ENCODE measurements around the gene LCE2D. TPM values are rescaled to one million over a fixed set of nuclear protein-coding genes. Genes with fewer than 3 reads are reported as not detected.

Gene LCE2D
- total RNA-seq, 4 donors from 2014 or later: not detected

DNA sequence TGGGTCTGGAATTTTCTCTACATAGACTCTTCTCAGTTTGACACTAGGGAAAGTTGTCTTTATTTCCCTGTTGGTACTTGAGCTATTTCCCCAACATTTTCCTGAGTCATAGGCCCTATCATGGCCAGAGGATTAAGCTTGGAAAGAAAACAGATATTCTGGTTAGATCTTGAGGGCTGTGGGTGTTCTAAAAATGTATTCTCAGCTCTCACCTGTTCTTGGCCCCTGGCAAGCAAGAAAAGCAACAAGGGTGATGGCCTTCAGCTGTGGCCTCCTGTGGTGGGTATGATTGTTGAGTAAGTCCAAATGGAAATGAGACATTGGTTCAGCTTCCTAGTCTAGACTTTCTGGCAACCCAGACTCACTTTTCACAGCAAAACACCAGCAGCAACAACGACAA lies 22.8 kb upstream of the LCE2D start:
- TF ChIP-seq, protein P1, sequence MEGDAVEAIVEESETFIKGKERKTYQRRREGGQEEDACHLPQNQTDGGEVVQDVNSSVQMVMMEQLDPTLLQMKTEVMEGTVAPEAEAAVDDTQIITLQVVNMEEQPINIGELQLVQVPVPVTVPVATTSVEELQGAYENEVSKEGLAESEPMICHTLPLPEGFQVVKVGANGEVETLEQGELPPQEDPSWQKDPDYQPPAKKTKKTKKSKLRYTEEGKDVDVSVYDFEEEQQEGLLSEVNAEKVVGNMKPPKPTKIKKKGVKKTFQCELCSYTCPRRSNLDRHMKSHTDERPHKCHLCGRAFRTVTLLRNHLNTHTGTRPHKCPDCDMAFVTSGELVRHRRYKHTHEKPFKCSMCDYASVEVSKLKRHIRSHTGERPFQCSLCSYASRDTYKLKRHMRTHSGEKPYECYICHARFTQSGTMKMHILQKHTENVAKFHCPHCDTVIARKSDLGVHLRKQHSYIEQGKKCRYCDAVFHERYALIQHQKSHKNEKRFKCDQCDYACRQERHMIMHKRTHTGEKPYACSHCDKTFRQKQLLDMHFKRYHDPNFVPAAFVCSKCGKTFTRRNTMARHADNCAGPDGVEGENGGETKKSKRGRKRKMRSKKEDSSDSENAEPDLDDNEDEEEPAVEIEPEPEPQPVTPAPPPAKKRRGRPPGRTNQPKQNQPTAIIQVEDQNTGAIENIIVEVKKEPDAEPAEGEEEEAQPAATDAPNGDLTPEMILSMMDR (IDR thresholded peaks at IDR 0.05; ENCODE audit: low read depth): no peak

- TF ChIP-seq, protein P1 (IDR thresholded peaks at IDR 0.05; ENCODE audit: low read depth): no peak
Measured at GRCh38 chr1:152643945-152644344, 19.2 kb upstream of the LCE2D start.

- TF ChIP-seq, protein P1 (IDR thresholded peaks at IDR 0.05; ENCODE audit: low read depth): no peak
Measured at GRCh38 chr1:152645146-152645545, 18.0 kb upstream of the LCE2D start.

- TF ChIP-seq, protein P1 (IDR thresholded peaks at IDR 0.05; ENCODE audit: low read depth): no peak
Measured at GRCh38 chr1:152646656-152647055, 16.5 kb upstream of the LCE2D start.

DNA sequence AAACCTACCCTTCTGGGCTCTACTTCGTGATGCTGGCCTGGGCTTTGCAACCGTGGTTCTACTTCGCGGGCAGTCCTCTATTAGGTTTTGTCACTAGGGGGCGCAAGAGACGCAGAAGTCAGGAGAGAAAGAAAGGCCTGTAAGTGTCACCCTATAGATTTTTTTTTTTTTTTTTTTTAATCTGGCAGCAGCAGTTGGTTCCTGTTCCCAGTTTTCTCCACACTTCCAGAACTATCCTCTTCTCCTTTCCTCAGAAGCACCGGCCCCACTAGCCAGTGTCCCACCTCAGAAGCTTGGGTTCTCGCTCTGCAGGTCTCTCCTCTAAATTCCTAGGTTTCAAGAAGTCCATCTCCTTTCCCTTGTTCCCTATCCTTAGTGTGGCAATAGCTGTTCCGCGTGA lies 9.1 kb upstream of the LCE2D start:
- TF ChIP-seq, protein P1 (IDR thresholded peaks at IDR 0.05; ENCODE audit: low read depth): no peak

- TF ChIP-seq, protein P1 (IDR thresholded peaks at IDR 0.05; ENCODE audit: low read depth): no peak
Measured at GRCh38 chr1:152656459-152656858, 6.7 kb upstream of the LCE2D start.

DNA sequence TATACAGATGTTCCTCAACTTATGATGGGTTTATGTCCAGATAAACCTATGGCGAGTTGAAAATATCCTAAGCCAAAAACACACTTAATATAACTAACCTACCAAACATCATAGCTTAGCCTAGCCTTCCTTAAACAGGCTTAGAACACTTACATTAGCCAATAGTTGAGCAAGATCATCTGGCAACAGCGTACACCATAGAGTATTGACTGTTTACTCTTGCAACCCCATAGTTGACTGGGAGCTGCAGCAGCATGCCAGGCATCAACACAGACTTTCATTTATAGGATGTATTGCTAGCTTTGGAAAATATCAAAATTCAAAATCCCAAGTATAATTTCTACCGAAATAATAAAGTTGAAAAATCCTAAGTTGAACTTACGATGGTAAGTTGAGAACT lies 5.5 kb upstream of the LCE2D start:
- TF ChIP-seq, protein P1 (IDR thresholded peaks at IDR 0.05; ENCODE audit: low read depth): no peak
